GM15510 (cell line): ENCODE data around the gene SULT4A1.

Experiments
- POLR2A ChIP-seq: IDR thresholded peaks from 3 replicates; pipeline ENCODE4 v1.6.1; 2011; ENCODE audit warnings: borderline replicate concordance; ENCODE audit not compliant: insufficient read length; ENCODE audit errors: extremely low read depth

The SULT4A1 gene

GRCh38 chr22:43829904-43830851 lies 32.1 kb downstream of the SULT4A1 start:
- no peak for TF ChIP-seq POLR2A

GRCh38 chr22:43828998-43829782 lies 33.1 kb downstream of the SULT4A1 start:
- TF ChIP-seq POLR2A = no peak

GRCh38 chr22:43828725-43828997 lies 33.7 kb downstream of the SULT4A1 start:
- TF ChIP-seq POLR2A = no peak

GRCh38 chr22:43827926-43828724 lies 34.2 kb downstream of the SULT4A1 start:
- no peak for TF ChIP-seq POLR2A

- no peak for TF ChIP-seq POLR2A
These were observed 35.1 kb downstream of the SULT4A1 start for GRCh38 chr22:43827003-43827735.

GRCh38 chr22:43826142-43827002 lies 35.9 kb downstream of the SULT4A1 start:
- TF ChIP-seq POLR2A = no peak

- no peak for TF ChIP-seq POLR2A
These were observed 36.7 kb downstream of the SULT4A1 start for GRCh38 chr22:43825651-43826050.

- no peak for TF ChIP-seq POLR2A
These were observed 37.4 kb downstream of the SULT4A1 start for GRCh38 chr22:43824724-43825420.

- no peak for TF ChIP-seq POLR2A
These were observed 38.2 kb downstream of the SULT4A1 start for GRCh38 chr22:43823911-43824665.

- TF ChIP-seq POLR2A = no peak
These were observed 38.9 kb downstream of the SULT4A1 start for GRCh38 chr22:43823353-43823908.

- TF ChIP-seq POLR2A = no peak
These were observed 40.5 kb downstream of the SULT4A1 start for GRCh38 chr22:43821606-43822425.

- TF ChIP-seq POLR2A = no peak
These were observed 41.5 kb downstream of the SULT4A1 start for GRCh38 chr22:43820651-43821305.
